Sigmoid colon (tissue), 3 donors: ENCODE data around the gene CLRN3.

Experiments used
- POLR2A ChIP-seq, 2 donors: fragments of 450-650 bp; IDR thresholded peaks; one replicate each; pipeline ENCODE4 v1.6.1; 2016; ENCODE audit warnings: antibody characterized with exemption in 2 of 2, mild to moderate bottlenecking in 2 of 2, moderate library complexity in 2 of 2
- TF ChIP-seq, protein P1 (sequence below), 4 experiments: fragments of 450-650 bp in 3 of 4; fragments of 200-600 bp in 1 of 4; IDR thresholded peaks; one replicate each; pipeline ENCODE4 v1.5.1; 2016 to 2019; ENCODE audit warnings: antibody characterized with exemption in 4 of 4, mild to moderate bottlenecking in 3 of 4, moderate library complexity in 2 of 4

DNA sequence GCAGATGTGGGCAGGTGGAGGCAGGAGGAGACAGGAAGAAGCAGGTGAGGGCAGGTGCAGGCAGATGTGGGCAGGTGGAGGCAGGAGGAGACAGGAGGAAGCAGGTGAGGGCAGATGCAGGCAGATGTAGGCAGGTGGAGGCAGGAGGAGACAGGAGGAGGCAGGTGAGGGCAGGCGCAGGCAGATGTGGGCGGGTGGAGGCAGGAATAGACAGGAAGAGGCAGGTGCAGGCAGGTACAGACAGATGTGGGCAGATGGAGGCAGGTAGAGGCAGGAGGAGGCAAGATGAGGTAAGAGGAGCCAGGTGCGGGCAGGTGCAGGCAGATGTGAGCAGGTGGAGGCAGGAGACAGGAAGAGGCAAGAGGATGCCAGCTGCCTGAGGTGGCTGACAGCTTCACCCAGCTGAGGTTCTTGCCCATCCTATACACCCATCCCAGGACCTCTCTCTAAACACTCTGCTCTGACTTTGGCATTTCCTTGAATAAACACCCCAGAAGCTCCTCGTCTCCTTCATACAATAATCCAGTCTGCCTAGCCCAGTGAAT, 47.1 kb upstream of the CLRN3 start:
- no peak for TF ChIP-seq POLR2A (IDR thresholded peaks at IDR 0.05)
- TF ChIP-seq, protein P1, sequence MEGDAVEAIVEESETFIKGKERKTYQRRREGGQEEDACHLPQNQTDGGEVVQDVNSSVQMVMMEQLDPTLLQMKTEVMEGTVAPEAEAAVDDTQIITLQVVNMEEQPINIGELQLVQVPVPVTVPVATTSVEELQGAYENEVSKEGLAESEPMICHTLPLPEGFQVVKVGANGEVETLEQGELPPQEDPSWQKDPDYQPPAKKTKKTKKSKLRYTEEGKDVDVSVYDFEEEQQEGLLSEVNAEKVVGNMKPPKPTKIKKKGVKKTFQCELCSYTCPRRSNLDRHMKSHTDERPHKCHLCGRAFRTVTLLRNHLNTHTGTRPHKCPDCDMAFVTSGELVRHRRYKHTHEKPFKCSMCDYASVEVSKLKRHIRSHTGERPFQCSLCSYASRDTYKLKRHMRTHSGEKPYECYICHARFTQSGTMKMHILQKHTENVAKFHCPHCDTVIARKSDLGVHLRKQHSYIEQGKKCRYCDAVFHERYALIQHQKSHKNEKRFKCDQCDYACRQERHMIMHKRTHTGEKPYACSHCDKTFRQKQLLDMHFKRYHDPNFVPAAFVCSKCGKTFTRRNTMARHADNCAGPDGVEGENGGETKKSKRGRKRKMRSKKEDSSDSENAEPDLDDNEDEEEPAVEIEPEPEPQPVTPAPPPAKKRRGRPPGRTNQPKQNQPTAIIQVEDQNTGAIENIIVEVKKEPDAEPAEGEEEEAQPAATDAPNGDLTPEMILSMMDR (IDR thresholded peaks at IDR 0.05) = no peak
